ENCODE measurements around the gene IGFBP2.

DNA sequence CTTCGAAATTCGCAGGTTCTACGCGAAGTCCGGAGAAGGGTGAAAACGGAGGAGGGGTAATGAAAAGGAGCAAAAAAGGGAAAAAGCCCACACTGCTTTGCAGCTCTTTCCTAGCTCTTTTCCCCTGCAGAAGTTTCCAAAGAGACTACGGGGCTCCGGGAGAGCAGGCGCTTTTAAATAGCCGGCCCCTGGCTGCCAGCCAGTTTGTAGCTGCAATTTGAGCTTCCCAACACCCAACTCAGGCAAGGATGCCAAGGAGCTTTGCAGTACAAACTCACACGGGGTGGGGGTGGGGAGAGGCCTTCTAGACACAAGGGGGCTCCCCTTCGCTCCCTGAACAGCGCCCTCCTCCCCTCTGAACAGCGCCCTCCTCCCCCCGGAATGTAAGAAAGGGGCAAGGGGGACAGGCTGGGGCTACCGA is 62.2 kb downstream of the IGFBP2 start, which contains the start of gene IGFBP5:
- TF ChIP-seq, protein P1, sequence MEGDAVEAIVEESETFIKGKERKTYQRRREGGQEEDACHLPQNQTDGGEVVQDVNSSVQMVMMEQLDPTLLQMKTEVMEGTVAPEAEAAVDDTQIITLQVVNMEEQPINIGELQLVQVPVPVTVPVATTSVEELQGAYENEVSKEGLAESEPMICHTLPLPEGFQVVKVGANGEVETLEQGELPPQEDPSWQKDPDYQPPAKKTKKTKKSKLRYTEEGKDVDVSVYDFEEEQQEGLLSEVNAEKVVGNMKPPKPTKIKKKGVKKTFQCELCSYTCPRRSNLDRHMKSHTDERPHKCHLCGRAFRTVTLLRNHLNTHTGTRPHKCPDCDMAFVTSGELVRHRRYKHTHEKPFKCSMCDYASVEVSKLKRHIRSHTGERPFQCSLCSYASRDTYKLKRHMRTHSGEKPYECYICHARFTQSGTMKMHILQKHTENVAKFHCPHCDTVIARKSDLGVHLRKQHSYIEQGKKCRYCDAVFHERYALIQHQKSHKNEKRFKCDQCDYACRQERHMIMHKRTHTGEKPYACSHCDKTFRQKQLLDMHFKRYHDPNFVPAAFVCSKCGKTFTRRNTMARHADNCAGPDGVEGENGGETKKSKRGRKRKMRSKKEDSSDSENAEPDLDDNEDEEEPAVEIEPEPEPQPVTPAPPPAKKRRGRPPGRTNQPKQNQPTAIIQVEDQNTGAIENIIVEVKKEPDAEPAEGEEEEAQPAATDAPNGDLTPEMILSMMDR (IDR thresholded peaks at IDR 0.05): no peak
- TF ChIP-seq EZH2 (IDR thresholded peaks at IDR 0.05; ENCODE audit: borderline replicate concordance, insufficient read depth, low read depth, low read length, poor library complexity, severe bottlenecking): no peak
